ENCODE data around the gene VPS4A.

DNA sequence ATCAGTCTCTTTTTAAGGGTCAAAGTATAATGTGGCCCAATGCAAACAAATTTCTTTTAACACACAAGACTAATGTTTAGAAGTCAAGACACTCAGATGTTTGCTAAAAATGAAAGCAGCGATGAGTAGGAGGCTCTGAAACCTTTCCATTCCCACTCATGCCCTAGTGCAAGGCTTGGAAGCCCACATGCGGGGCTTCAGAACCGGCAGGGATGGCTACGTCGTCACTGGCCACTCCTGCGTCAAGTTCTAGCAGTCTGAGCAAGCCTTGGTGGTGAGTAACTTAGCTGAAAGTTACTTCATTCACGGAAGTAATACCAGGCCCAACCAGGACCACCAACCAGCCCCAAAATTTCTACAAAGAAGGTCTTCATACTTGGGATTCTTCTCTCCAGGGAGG is 55.3 kb downstream of the VPS4A start:
- no peak for TF ChIP-seq CTCF (IDR thresholded peaks at IDR 0.05)
- TF ChIP-seq EP300 (IDR thresholded peaks at IDR 0.05): no peak
